Choroid plexus epithelial cell (primary cell): ENCODE data around the gene CDON.

Experiments
- DNase-seq: peaks from one replicate; pipeline ENCODE4 v3.0.0-alpha.2; 2010; ENCODE audit warnings: low read depth
- H3K4me3 ChIP-seq: 2 replicates; pipeline ENCODE4 v1.5.1; 2011; ENCODE audit warnings: low read depth, mild to moderate bottlenecking, control low read depth, low read length, moderate library complexity
- TF ChIP-seq, protein P1 (sequence below): conservative IDR thresholded peaks from 2 replicates; pipeline ENCODE4 v1.5.1; 2011; ENCODE audit warnings: low read depth, mild to moderate bottlenecking, control low read depth, inconsistent platforms, low read length, moderate library complexity

CDON gene, protein sequence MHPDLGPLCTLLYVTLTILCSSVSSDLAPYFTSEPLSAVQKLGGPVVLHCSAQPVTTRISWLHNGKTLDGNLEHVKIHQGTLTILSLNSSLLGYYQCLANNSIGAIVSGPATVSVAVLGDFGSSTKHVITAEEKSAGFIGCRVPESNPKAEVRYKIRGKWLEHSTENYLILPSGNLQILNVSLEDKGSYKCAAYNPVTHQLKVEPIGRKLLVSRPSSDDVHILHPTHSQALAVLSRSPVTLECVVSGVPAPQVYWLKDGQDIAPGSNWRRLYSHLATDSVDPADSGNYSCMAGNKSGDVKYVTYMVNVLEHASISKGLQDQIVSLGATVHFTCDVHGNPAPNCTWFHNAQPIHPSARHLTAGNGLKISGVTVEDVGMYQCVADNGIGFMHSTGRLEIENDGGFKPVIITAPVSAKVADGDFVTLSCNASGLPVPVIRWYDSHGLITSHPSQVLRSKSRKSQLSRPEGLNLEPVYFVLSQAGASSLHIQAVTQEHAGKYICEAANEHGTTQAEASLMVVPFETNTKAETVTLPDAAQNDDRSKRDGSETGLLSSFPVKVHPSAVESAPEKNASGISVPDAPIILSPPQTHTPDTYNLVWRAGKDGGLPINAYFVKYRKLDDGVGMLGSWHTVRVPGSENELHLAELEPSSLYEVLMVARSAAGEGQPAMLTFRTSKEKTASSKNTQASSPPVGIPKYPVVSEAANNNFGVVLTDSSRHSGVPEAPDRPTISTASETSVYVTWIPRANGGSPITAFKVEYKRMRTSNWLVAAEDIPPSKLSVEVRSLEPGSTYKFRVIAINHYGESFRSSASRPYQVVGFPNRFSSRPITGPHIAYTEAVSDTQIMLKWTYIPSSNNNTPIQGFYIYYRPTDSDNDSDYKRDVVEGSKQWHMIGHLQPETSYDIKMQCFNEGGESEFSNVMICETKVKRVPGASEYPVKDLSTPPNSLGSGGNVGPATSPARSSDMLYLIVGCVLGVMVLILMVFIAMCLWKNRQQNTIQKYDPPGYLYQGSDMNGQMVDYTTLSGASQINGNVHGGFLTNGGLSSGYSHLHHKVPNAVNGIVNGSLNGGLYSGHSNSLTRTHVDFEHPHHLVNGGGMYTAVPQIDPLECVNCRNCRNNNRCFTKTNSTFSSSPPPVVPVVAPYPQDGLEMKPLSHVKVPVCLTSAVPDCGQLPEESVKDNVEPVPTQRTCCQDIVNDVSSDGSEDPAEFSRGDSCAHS (N-terminal part only)

DNA sequence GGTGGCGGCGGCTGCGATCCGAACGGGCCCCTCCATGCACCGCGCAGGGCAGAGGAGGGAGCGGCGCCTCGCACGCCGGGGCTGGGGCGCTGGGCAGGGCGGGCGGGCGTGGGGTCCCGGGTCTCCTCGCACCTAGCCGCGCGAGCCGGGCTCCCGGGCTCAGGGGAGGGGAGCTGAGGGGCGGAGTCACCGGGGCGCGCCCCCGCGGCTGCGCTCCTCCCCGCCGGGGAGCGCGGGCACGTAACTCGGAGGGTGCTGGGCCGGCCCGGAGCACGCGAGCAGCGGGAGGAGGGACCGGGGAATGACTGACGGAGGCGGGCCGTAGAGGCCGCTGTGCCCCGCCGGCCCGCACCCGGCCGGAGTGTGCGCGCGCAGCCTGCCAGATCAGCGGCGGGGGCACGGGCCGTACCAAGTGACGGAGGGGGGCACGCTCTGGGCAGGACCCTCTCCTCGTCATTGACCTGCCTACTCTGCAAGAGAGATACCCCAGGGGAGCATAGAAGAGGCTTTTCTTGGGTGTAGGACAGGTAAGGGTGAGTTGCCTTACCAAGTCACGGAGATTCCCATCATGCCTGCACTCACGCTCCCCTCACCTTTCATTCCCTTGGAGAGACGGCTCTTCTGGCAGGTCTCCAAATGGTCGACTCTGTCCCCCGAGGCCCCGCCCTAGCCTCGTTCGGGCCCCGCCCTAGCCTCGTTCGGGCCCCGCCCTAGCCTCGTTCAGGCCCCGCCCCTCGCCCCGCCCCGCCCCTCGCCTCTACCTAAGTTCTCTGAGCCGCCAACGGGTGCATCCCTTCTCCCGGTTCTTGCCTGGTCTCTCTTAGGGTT, at the start of gene CDON:
Gene CDON, minus strand, starts transcription at position 188 of the 828 bp plus-strand sequence. CDS start 39,390 bp downstream, outside the sequence.
- peak within 1 kb of the TSS; percentile 68 for H3K4me3 ChIP-seq
- DNase-seq = peak; percentile 93
- TF ChIP-seq, protein P1, sequence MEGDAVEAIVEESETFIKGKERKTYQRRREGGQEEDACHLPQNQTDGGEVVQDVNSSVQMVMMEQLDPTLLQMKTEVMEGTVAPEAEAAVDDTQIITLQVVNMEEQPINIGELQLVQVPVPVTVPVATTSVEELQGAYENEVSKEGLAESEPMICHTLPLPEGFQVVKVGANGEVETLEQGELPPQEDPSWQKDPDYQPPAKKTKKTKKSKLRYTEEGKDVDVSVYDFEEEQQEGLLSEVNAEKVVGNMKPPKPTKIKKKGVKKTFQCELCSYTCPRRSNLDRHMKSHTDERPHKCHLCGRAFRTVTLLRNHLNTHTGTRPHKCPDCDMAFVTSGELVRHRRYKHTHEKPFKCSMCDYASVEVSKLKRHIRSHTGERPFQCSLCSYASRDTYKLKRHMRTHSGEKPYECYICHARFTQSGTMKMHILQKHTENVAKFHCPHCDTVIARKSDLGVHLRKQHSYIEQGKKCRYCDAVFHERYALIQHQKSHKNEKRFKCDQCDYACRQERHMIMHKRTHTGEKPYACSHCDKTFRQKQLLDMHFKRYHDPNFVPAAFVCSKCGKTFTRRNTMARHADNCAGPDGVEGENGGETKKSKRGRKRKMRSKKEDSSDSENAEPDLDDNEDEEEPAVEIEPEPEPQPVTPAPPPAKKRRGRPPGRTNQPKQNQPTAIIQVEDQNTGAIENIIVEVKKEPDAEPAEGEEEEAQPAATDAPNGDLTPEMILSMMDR = no peak

DNA sequence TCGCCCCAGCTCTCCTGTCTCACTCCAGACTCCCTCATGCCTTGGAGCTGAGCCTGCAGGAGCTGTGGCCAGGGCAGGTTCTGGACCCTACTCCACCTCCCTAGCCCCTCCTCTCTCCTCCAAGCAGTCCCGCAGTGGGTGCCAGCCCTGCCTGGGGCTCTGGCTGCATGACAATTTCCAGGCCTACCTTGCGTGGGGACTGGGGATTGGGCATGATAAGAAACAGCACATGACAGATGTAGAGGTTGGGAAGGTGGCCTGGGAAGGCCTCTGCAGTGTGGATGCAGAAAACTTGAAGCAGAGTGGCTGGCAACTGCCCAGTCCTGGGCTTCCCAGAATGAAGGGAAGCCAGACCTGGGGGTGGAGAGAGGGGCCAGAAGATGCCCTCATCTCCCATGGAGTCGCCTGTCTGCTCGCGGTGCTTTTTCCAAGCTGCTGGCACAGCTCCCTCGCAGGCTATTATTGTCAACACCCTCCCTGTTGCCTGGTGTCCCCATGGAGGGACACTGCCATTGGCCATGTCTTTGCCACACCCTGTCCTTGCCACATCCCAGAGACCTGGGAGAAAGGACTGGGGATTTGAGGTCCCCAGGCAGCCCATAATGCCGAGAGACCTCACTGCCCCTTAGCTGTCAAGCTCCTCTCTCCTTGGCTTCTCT, 48.9 kb upstream of the CDON start:
- H3K4me3 ChIP-seq = no peak overlapping the region
- no peak for DNase-seq
- TF ChIP-seq, protein P1 = no peak

DNA sequence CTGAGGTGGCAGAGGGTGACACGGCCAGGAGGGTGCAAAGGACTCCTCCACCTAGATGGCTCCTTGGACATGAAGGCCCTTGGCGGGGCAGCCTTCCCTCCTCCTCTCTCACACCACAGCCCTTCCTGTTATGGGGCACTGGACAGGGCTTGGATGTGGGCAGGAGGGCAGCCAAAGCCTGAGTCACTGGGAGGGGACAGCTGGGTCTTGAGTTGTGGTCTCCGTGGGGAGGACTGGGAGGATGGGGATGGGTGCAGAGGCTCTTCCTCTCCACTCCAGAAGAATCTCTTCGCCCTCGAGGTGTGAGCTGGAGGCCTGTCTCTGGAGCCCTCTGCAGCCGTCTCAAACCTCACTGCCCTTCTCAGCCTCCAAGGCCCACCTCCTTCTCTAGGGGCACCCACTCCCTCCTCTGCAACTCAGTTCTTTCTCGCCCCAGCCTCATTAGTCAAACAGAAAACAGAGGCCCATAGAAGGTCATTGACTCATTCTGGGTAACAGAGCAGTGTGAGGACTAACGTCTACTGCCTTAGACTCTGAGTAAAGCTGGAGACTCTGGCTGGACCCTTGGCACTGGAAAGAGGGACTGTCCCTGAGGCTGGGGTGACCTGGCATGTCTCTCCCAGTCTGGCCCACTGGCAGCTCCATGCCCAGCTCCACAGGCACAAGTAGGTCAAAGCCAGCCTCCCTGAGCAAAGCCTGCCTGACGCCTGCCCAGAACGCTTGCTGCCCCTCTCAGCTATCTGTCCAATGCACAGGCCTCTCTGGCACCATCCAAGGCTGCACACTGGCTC, 47.5 kb upstream of the CDON start:
- no peak overlapping the region for H3K4me3 ChIP-seq
- TF ChIP-seq, protein P1 = no peak
- no peak for DNase-seq

DNA sequence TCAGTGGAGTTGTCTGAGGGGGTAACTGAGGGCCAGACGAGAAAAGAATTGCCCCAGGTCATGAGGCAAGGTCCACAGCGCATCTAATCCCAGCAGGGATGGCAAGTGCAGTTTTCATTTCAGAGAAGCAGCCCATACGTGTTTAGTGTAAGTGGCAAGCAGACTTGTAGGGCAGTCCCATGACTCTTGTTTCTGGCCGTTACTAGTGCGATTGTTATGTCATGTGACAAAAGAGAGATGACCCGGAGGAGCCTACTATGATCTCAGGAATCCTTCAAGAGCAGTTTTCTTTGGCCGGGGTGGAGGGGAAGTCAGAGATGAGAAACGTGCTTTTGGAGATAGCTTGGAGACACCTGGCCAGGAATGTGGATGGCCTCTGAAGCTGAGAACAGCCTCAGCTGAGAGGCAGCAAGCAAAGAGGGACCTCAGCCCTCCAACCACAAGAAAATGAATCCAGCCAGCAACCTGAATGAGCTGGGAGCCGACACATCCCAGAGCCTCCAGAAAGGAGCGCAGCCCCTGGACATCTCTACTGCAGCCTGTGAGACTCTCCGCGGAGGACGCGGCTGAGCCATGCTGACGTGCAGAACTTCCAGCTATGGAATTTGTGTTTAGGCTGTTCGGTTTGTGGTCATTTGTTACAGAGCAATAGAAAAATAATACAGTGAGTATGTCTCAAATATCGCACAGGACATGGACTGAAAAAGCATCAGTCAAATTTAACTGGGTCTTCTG, 44.1 kb upstream of the CDON start:
- H3K4me3 ChIP-seq = no peak overlapping the region
- DNase-seq = no peak
- TF ChIP-seq, protein P1 = no peak

DNA sequence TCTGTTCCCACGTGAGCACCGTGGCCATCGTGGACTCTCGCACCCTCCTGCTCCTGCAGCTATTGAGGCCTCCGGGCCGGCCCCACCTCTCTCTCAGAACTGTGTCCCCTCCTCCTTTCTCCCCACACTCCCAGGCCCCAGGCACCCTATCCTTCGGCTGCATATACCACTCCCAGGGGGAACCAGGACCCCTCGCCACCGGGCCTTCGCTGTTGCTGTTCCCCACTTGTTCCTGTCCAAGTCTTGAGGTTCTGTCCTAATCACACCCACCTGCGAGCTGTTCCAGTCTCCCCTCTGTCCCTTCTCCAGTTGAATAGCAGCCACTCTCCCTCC, 43.0 kb upstream of the CDON start:
- TF ChIP-seq, protein P1 = no peak
- H3K4me3 ChIP-seq = no peak overlapping the region
- DNase-seq = no peak
